HCT116 (cell line): Measurements from ENCODE around the gene SEC62.

Experiments
- ATF3 ChIP-seq: IDR thresholded peaks from 2 replicates; pipeline ENCODE4 v1.6.1; 2012
- CTCF ChIP-seq, 3 experiments: fragments of 200-600 bp in 1 of 3; sonication (generic) in 1 of 3; IDR thresholded peaks in 2 of 3; conservative IDR thresholded peaks in 1 of 3; 2 replicates each; pipeline ENCODE4 v1.5.1; 2012 to 2017; ENCODE audit warnings: low read depth in 2 of 3, low read length in 2 of 3, antibody characterized with exemption in 1 of 3, borderline replicate concordance in 1 of 3, control low read depth in 1 of 3, mild to moderate bottlenecking in 1 of 3, mixed read lengths in 1 of 3, mixed run types in 1 of 3, moderate library complexity in 1 of 3; ENCODE audit not compliant: insufficient read depth in 1 of 3
- ELF1 ChIP-seq: IDR thresholded peaks from 2 replicates; pipeline ENCODE4 v1.6.1; 2012; ENCODE audit warnings: low read depth, borderline replicate concordance
- EZH2 ChIP-seq: fragments of 200-600 bp; sonication (generic); IDR thresholded peaks from 2 replicates; pipeline ENCODE4 v1.6.1; 2017; ENCODE audit warnings: antibody characterized with exemption, mixed run types
- EZH2phosphoT487 ChIP-seq: fragments of 200-600 bp; IDR thresholded peaks from 2 replicates; pipeline ENCODE4 v1.6.1; 2018; ENCODE audit warnings: antibody characterized with exemption, borderline replicate concordance
- MAX ChIP-seq: IDR thresholded peaks from 2 replicates; pipeline ENCODE4 v1.6.1; 2012
- POLR2A ChIP-seq: IDR thresholded peaks from 2 replicates; pipeline ENCODE4 v1.7.0; 2011; ENCODE audit warnings: borderline replicate concordance; ENCODE audit not compliant: insufficient read depth, insufficient read length; ENCODE audit errors: extremely low read depth
- POLR2AphosphoS5 ChIP-seq: IDR thresholded peaks from 2 replicates; pipeline ENCODE4 v1.6.1; 2011; ENCODE audit warnings: mild to moderate bottlenecking, low read depth, low read length, moderate library complexity
- RAD21 ChIP-seq: IDR thresholded peaks from 2 replicates; pipeline ENCODE4 v1.6.1; 2012; ENCODE audit warnings: low read depth, mild to moderate bottlenecking
- SIN3A ChIP-seq: IDR thresholded peaks from 2 replicates; pipeline ENCODE4 v1.6.1; 2012; ENCODE audit warnings: low read depth
- SP1 ChIP-seq: IDR thresholded peaks from 2 replicates; pipeline ENCODE4 v1.6.1; 2012; ENCODE audit warnings: low read depth
- SRF ChIP-seq: IDR thresholded peaks from 2 replicates; pipeline ENCODE4 v1.6.1; 2012; ENCODE audit warnings: low read depth
- YY1 ChIP-seq: IDR thresholded peaks from 2 replicates; pipeline ENCODE4 v1.6.1; 2011; ENCODE audit warnings: low read length, low read depth, moderate library complexity, mild to moderate bottlenecking; ENCODE audit not compliant: insufficient replicate concordance; ENCODE audit errors: extremely low read depth
- TF ChIP-seq, protein P1 (sequence below): IDR thresholded peaks from 2 replicates; pipeline ENCODE4 v1.6.1; 2012; ENCODE audit warnings: low read depth

DNA sequence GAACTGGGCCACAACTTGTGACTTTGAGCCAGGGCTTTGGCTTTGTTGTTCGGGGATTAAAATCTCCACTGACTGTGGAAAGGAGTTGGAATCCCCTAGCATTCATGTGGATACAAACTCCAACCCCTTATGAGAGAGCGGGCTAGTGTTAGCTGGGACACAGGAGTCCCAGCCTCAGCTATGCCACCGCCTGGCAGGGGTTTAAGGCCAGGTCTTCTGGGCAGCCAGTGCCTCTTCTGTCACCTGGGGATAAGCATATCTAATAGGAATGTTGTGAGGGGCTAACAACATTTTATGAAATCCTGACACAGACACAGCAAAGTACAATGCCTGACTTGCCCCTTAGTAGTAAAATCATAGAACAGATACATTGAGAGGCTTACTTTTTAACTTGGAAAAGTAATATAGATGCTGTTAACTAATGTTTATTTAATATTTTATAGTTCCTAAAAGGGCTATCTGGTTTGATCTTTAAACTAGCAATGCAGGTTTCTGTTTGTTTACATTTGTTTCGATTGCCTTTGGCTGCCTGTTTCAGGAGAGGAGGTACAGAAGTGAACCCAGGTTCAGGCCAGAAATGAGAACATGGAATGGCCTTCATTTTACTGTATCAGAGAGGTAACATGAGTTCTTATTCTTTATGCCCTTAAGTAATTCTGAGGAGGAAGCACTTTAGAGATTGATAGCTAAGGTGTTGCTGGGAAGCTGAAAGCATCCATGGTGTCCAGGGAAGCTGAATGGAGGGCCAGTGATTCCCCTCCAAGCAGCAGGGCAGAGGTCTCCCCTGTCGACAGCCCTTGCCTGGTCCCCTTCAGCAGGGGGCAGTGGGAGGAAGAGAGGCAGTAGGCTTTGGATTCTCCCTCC is 79.9 kb downstream of the SEC62 start:
- no peak for TF ChIP-seq SIN3A
- TF ChIP-seq POLR2A, result no peak
- no peak for TF ChIP-seq CTCF (IDR thresholded peaks at IDR 0.05 in 2 of 3, conservative IDR thresholded peaks at IDR 0.05 in 1 of 3; ENCODE audit: borderline replicate concordance in 1 of 3, insufficient read depth in 1 of 3, low read depth in 2 of 3, low read length in 2 of 3)
- TF ChIP-seq SRF, result no peak
- TF ChIP-seq EZH2, result no peak
- no peak for TF ChIP-seq EZH2phosphoT487
- TF ChIP-seq, protein P1, sequence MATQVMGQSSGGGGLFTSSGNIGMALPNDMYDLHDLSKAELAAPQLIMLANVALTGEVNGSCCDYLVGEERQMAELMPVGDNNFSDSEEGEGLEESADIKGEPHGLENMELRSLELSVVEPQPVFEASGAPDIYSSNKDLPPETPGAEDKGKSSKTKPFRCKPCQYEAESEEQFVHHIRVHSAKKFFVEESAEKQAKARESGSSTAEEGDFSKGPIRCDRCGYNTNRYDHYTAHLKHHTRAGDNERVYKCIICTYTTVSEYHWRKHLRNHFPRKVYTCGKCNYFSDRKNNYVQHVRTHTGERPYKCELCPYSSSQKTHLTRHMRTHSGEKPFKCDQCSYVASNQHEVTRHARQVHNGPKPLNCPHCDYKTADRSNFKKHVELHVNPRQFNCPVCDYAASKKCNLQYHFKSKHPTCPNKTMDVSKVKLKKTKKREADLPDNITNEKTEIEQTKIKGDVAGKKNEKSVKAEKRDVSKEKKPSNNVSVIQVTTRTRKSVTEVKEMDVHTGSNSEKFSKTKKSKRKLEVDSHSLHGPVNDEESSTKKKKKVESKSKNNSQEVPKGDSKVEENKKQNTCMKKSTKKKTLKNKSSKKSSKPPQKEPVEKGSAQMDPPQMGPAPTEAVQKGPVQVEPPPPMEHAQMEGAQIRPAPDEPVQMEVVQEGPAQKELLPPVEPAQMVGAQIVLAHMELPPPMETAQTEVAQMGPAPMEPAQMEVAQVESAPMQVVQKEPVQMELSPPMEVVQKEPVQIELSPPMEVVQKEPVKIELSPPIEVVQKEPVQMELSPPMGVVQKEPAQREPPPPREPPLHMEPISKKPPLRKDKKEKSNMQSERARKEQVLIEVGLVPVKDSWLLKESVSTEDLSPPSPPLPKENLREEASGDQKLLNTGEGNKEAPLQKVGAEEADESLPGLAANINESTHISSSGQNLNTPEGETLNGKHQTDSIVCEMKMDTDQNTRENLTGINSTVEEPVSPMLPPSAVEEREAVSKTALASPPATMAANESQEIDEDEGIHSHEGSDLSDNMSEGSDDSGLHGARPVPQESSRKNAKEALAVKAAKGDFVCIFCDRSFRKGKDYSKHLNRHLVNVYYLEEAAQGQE, result no peak
- TF ChIP-seq POLR2AphosphoS5, result no peak
- no peak for TF ChIP-seq YY1
- TF ChIP-seq ATF3, result no peak
- TF ChIP-seq MAX, result no peak
- TF ChIP-seq ELF1, result no peak
- TF ChIP-seq SP1, result no peak
- no peak for TF ChIP-seq RAD21
